DMS53 (cell line): Measurements from ENCODE around the gene GNB5.

Experiments used
- DNase-seq: peaks from one replicate; lab custom pipeline; 2025; lab: John Stamatoyannopoulos, UW

Gene GNB5

GRCh38 chr15:52144656-52145178 lies 46.5 kb downstream of the GNB5 start:
- no peak for DNase-seq

- DNase-seq = no peak
These were observed 47.3 kb downstream of the GNB5 start for GRCh38 chr15:52143873-52144272.

DNA sequence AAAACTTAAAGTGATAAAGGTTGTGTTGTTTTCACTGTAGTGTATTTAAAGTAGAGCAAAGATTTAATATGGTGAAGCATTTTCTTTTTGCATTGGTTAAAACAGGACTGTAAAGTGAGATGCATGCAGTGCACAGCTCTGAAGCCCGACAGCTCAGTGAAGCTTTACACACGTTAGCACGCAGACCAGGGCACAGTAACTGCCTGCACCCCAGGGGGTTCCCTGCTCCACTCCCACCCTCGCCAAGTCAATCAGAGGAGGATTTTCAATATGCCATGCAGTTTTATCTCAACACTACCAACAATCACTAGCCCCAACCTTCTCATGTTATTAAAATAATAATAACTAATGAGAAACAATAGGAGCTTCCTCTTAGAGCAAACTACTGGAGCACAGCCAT lies 50.5 kb downstream of the GNB5 start:
- no peak for DNase-seq

DNA sequence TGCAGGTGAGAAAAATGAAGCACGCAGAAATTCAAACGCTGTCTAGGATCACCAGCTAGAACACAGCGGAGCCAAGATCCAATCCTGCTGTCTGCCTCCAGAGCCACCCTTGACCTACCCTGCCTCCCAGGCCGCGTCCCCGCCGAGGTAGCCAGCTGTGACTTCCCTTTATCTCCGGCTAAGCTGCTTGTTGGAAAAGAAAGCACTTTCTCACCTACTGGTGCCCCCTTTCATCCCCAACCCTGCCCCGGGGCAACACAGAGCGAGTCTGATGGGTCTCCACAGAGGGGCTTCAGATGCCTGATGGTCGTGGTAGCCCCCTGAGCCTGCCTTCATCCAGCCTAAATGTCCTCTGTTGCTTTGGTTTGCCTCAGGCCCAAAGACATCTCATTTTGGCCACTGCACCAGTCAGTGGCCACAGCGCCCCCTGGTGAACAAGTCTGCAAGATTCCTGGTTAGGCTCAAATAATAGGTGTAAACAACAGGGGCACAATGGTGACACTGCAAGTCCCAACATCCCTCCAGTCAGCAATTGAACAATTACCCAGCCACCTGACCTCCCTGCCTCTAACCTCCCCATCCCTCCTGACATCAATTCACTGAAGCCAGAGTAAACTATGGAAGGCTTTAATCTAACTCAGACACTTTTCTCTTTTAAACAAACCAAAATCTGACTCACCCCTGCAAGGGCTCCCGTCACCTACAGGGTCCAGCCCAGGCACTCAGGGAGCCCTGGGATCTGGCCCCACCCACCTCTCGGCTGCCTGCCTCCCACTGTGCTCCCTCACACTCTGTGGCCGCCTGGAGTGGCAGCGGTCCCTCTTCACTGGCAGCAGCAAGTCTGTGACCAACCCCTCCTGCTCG lies 51.4 kb downstream of the GNB5 start:
- peak; percentile 72 for DNase-seq

DNA sequence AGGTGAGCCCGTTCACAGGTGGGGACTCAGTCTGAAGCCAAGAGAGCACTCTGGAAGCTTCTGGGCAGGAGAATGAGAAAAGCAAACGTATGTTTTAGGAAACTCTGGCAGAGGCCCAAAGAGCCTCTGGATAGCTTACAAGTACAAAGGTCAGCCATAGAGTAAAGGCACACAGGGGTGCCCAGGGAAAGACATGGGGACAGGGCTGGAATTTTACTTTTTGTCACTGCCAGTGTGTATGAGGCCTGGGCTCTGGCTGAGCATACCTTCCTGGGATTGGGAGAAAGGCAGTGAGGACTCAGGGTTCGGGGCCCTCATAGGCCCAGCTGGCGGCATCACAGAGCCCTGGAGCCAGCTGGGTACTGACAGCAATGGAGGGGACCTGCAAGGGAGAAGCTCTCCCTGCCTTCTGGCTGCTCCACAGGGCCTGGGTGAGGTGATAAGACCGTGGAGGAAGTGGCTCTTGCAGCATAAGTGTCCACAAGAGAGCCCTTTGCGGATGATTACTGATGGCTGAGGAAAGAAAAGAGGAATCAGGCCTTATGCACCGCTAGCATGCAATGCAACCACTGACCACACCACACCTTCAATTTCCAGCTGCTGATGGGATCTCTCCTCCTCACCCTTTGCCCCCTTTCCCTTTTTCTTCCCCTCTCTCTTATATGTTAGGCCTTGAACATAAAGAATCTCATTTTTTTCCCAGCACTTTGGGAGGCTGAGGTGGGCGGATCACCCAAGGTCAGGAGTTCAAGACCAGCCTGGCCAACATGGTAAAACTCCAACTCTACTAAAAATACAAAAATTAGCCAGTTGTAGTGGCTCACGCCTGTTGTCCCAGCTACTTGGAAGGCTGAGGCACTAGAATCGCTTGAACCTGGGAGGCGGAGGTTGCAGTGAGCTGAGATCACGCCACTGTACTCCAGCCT lies 53.5 kb downstream of the GNB5 start:
- DNase-seq = peak; percentile 44

DNA sequence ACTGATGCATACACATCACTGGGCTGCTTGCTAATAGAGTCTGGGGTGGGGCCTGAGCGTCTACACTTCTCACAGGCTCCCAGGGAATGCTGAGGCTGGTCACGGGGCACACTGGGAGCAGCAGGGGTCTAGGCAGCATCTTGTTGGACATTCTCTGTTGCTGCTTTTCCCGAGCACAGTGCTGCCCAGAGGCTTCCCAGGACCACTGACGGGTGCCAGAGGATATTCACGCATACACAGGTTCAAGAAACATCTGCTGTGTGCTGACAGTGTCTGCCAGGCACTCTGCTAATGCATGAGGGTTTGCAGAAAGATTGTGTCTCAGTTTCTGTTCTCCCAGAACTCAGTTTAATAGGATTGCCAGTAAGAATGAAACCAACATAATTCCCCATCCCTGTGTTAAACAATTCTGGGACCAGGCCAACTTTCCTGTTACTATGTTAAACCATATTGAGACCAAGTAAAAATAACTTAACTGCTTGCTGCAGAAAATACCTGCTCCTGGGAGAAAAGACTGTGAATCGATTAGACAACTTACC lies 54.7 kb downstream of the GNB5 start:
- DNase-seq = no peak

- no peak for DNase-seq
These were observed 56.6 kb downstream of the GNB5 start for GRCh38 chr15:52134502-52135144.

DNA sequence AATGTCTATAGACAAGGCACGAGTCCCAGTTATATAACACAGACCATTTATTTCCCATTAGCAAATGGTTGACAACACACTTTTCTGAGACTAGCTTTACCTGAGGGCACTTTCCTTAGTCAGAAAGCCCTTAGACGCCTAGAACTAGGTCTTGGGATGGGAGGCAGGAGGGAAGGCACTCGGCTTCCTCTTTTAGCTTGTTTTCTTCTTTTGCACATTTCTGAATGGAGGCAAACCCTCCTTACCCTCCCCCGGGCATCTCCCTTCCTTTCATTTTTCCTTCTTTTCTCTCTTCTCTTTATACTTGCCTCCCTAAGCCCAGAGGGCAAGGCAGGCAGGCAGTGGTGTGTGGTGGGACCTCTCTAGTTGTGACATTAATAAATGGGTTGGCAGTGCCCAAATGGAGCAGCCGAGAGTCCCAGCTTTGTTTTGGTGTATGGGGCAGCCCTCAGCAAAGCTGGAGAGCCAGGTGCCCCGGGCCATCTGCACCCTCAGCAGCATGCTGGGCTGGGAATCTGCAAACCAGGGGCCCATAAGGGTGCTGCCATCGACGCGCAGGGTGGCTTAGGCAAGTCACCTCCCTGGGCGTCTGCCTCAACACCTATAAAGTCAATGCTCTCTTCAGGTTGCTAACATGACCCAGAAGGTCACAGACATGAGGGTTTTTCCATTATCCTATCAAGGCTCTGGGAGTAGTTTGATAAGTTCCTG lies 57.5 kb downstream of the GNB5 start:
- no peak for DNase-seq

- no peak for DNase-seq
These were observed 59.1 kb downstream of the GNB5 start for GRCh38 chr15:52132066-52132465.

- no peak for DNase-seq
These were observed 62.6 kb downstream of the GNB5 start for GRCh38 chr15:52128568-52128967.

DNA sequence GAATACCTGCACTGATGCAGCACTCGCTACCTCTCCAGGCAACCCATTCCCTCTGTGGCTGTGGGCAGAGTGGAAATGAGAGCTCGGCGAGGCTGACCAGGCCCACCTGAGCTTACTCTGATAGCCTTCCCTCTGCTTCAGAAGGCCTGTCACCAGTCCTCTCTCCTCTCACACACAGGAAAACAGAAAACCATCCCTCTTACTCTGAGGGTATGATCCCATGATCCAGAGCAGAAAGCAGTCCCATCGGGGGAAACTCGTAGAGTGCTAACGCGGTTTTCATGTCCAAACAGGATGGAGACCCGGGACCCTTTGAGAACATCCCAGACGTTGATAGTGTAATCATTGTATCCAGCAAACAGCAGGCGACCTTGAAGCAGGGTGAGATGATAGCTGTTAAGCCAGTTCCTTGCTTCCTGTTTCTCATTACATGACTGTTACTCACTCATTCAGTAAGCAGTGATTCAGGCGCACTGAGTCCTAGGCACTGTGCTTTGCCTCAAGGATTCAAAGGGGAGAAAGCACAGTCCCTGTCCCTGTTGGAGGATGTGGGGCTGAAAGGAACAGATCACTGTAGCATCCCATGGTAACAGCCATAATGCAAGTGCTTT lies 66.8 kb downstream of the GNB5 start:
- DNase-seq = peak; percentile 5

- peak; percentile 39 for DNase-seq
These were observed 69.3 kb downstream of the GNB5 start for GRCh38 chr15:52121896-52122295.

GRCh38 chr15:52121006-52121405 lies 70.2 kb downstream of the GNB5 start:
- no peak for DNase-seq

- DNase-seq = no peak
These were observed 70.7 kb downstream of the GNB5 start for GRCh38 chr15:52120488-52120887.

DNA sequence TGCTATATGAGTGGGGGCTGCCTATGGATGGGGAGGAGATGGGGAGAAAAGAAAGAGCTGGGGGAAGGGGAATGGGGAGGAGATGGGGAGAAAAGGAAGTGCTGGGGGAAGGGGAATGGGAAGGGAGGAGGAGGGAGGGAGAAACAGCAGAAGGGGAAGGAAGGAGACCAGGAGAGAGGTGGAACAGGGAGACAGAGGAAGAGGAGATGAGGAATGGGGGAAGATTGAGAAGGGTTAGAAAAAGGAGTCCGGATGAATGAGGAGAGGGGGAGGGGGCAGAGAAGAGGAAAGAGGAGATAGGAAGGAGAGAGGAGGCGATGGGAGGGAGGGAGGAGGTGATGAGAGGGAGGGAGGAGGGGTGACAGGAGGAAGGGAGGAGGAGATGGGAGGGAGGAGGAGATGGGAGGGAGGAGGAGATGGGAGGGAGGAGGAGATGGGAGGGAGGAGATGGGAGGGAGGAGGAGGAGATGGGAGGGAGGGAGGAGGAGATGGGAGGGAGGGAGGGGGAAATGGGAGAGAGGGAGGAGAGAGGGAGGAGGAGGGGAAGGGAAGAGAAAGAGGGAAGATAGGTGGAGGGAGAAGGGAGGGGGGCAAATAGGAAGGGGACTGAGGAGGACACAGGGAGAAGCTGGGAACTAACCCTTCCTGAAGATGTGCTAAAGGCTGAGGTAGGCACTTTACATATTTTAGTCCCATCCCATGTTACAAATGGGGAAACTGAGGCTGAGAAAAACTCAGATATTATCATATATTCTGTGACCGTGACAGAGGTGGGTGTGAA lies 72.0 kb downstream of the GNB5 start:
- no peak for DNase-seq

GRCh38 chr15:52117549-52117948 lies 73.6 kb downstream of the GNB5 start:
- DNase-seq = no peak

DNA sequence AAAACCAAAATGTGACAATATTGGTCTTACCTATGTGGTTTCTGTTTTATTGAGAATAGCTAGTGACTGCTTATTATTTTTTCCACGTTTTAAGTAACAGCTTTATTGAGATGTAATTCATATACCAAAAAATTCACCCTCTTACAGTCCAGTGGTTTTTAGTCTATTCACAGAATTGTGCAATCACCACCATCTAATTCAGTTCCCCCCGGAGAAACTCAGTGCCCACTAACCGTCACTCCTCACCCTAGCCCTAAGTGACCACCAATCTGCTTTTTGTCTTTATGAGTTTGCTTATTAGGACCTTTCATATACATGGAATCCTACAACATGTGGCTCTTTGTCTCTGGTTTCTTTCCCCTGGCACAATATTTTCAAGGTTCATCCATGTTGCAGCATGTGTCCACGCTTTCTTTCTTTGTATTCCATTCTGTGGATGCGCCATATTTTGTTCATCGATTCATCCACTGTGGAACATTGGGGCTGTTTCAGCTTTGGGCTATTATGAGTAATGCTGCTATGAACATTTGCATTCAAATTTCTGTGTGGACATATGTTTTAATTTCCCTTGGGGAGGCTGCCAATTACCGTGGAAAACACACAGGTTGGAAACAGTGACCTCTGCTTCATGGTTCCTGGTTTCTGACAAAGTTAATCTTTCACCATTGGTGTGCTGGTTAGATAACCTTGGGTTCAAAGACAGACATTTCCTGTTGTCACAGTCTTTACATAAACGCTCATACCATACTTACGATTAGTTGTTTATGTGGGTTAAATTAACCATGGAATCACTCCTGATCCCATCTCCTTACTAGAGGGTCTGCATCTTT lies 75.4 kb downstream of the GNB5 start:
- peak; percentile 46 for DNase-seq

- no peak for DNase-seq
These were observed 76.7 kb downstream of the GNB5 start for GRCh38 chr15:52114261-52115055.
